Loucy (cell line): Measurements from ENCODE around the gene MAP1LC3A.

Experiments
- CTCF ChIP-seq: fragments of 200-600 bp; sonication (generic); conservative IDR thresholded peaks from 2 replicates; pipeline ENCODE4 v1.5.1; 2014; ENCODE audit warnings: mild to moderate bottlenecking, antibody characterized with exemption, low read length
- EZH2phosphoT487 ChIP-seq: fragments of 200-600 bp; IDR thresholded peaks from 2 replicates; pipeline ENCODE4 v1.6.1; 2018; ENCODE audit warnings: antibody characterized with exemption, mild to moderate bottlenecking, moderate library complexity, borderline replicate concordance

GRCh38 chr20:34517114-34517505, 41.4 kb upstream of the MAP1LC3A start:
- TF ChIP-seq CTCF (no peak), EZH2phosphoT487 (no peak)
